ENCODE data around the gene GLT1D1. TPM values are rescaled to one million over a fixed set of nuclear protein-coding genes. Genes with fewer than 3 reads are reported as not detected.

The GLT1D1 gene
- total RNA-seq, 1 donor from 2014 or later, result 5.4 TPM

- Histone ChIP-seq H3K27me3 (peaks cover 19% of the 10 kb centered on the region), H3K27ac (no peak overlapping the region), H3K79me2 (ENCODE audit: low read depth) (no peaks in the 10 kb centered on the region), H3K4me1 (peaks cover 30% of the 10 kb centered on the region), H3K4me3 (peak overlapping the region; percentile 31), H4K20me1 (ENCODE audit: low read depth) (no peaks in the 10 kb centered on the region), H3K4me2 (peak overlapping the region; percentile 73), H2AFZ (replicated peaks) (peak overlapping the region; percentile 2), H3K9ac (no peak overlapping the region), H3K9me3 (ENCODE audit: low read depth) (no peaks in the 10 kb centered on the region), H3K36me3 (no peaks in the 10 kb centered on the region), H3F3A (ENCODE audit: low read depth) (peaks cover 8% of the 10 kb centered on the region)
- peaks cover 61% of the 10 kb centered on the region for H3K4me1 Mint-ChIP-seq
- H3K4me3 Mint-ChIP-seq, result peak overlapping the region; percentile 59
- no peaks in the 10 kb centered on the region for H3K36me3 Mint-ChIP-seq
- no peak overlapping the region for H3K27ac Mint-ChIP-seq
- no peak for DNase-seq (ENCODE audit: low spot score)
- H3K27me3 Mint-ChIP-seq (ENCODE audit: insufficient read depth, low read depth), result peaks cover 23% of the 10 kb centered on the region
- TF ChIP-seq EZH2phosphoT487 (IDR thresholded peaks at IDR 0.05) (no peak), CTCF (IDR thresholded peaks at IDR 0.05) (no peak), EZH2 (IDR thresholded peaks at IDR 0.05) (no peak)
- H3K9me3 Mint-ChIP-seq, result no peaks in the 10 kb centered on the region
These were observed 116.8 kb downstream of the GLT1D1 start for GRCh38 chr12:128970110-128970509.

- Histone ChIP-seq H3K79me2 (ENCODE audit: low read depth) (no peaks in the 10 kb centered on the region), H3K4me3 (no peak overlapping the region), H2AFZ (replicated peaks) (no peak overlapping the region), H3K36me3 (no peaks in the 10 kb centered on the region), H3K9me3 (ENCODE audit: low read depth) (no peaks in the 10 kb centered on the region), H3K4me1 (peaks cover 30% of the 10 kb centered on the region), H3K9ac (no peak overlapping the region), H3K27ac (no peak overlapping the region), H4K20me1 (ENCODE audit: low read depth) (no peaks in the 10 kb centered on the region), H3K4me2 (no peak overlapping the region), H3F3A (ENCODE audit: low read depth) (peaks cover 8% of the 10 kb centered on the region), H3K27me3 (peaks cover 19% of the 10 kb centered on the region)
- TF ChIP-seq EZH2 (IDR thresholded peaks at IDR 0.05) (no peak), CTCF (IDR thresholded peaks at IDR 0.05) (no peak), EZH2phosphoT487 (IDR thresholded peaks at IDR 0.05) (no peak)
- H3K4me3 Mint-ChIP-seq, result peak overlapping the region; percentile 59
- H3K4me1 Mint-ChIP-seq, result peaks cover 67% of the 10 kb centered on the region
- H3K9me3 Mint-ChIP-seq, result no peaks in the 10 kb centered on the region
- peaks cover 23% of the 10 kb centered on the region for H3K27me3 Mint-ChIP-seq (ENCODE audit: insufficient read depth, low read depth)
- DNase-seq (ENCODE audit: low spot score), result no peak
- H3K27ac Mint-ChIP-seq, result peak overlapping the region; percentile 62
- no peaks in the 10 kb centered on the region for H3K36me3 Mint-ChIP-seq
These were observed 117.7 kb downstream of the GLT1D1 start for GRCh38 chr12:128970941-128971340.

GRCh38 chr12:128971802-128972201 lies 118.5 kb downstream of the GLT1D1 start:
- H3K36me3 ChIP-seq, result no peaks in the 10 kb centered on the region
- no peak overlapping the region for H3K4me3 ChIP-seq
- no peak overlapping the region for H2AFZ ChIP-seq (replicated peaks)
- TF ChIP-seq EZH2 (IDR thresholded peaks at IDR 0.05) (no peak), EZH2phosphoT487 (IDR thresholded peaks at IDR 0.05) (no peak), CTCF (IDR thresholded peaks at IDR 0.05) (no peak)
- H3K27me3 ChIP-seq, result peaks cover 19% of the 10 kb centered on the region
- H3K27ac ChIP-seq, result no peak overlapping the region
- H3K4me1 Mint-ChIP-seq, result peaks cover 75% of the 10 kb centered on the region
- H3K27ac Mint-ChIP-seq, result peak overlapping the region; percentile 98
- no peaks in the 10 kb centered on the region for H3K9me3 Mint-ChIP-seq
- DNase-seq (ENCODE audit: low spot score), result peak; percentile 69
- no peak overlapping the region for H3K4me2 ChIP-seq
- H3F3A ChIP-seq (ENCODE audit: low read depth), result peaks cover 12% of the 10 kb centered on the region
- H3K4me1 ChIP-seq, result peaks cover 30% of the 10 kb centered on the region
- no peaks in the 10 kb centered on the region for H4K20me1 ChIP-seq (ENCODE audit: low read depth)
- H3K4me3 Mint-ChIP-seq, result peak overlapping the region; percentile 64
- H3K9ac ChIP-seq, result no peak overlapping the region
- H3K27me3 Mint-ChIP-seq (ENCODE audit: insufficient read depth, low read depth), result peaks cover 21% of the 10 kb centered on the region
- no peaks in the 10 kb centered on the region for H3K36me3 Mint-ChIP-seq
- H3K9me3 ChIP-seq (ENCODE audit: low read depth), result no peaks in the 10 kb centered on the region
- H3K79me2 ChIP-seq (ENCODE audit: low read depth), result no peaks in the 10 kb centered on the region
